HG03025 (cell line): ENCODE results near the gene RNF34.

Experiments
- ATAC-seq: cut with Tn5 transposase; IDR thresholded peaks from one replicate; pipeline ENCODE4 v1.9.1; 2021; ENCODE audit warnings: mild to moderate bottlenecking, moderate library complexity; ENCODE audit not compliant: unreplicated experiment, low FRiP score

RNF34 gene

GRCh38 chr12:121432740-121433480, 33.0 kb downstream of the RNF34 start:
- ATAC-seq = no peak

GRCh38 chr12:121436706-121437105, 36.8 kb downstream of the RNF34 start:
- ATAC-seq = no peak

GRCh38 chr12:121438905-121439304, 39.0 kb downstream of the RNF34 start:
- ATAC-seq = no peak

- ATAC-seq = no peak
Measured at GRCh38 chr12:121439715-121440114, 39.8 kb downstream of the RNF34 start.

- no peak for ATAC-seq
Measured at GRCh38 chr12:121440768-121441167, 40.9 kb downstream of the RNF34 start.

- no peak for ATAC-seq
Measured at GRCh38 chr12:121441555-121441954, 41.6 kb downstream of the RNF34 start.

- no peak for ATAC-seq
Measured at GRCh38 chr12:121442028-121442948, 42.4 kb downstream of the RNF34 start.

- no peak for ATAC-seq
Measured at GRCh38 chr12:121443193-121443870, 43.4 kb downstream of the RNF34 start.

- ATAC-seq = no peak
Measured at GRCh38 chr12:121443911-121444841, 44.3 kb downstream of the RNF34 start.

GRCh38 chr12:121444842-121445202, 44.9 kb downstream of the RNF34 start:
- no peak for ATAC-seq

GRCh38 chr12:121446750-121447149, 46.8 kb downstream of the RNF34 start:
- ATAC-seq = no peak

GRCh38 chr12:121448771-121449315, 48.9 kb downstream of the RNF34 start:
- ATAC-seq = no peak

GRCh38 chr12:121451961-121452339, 52.0 kb downstream of the RNF34 start:
- no peak for ATAC-seq

- ATAC-seq = no peak
Measured at GRCh38 chr12:121452340-121452984, 52.5 kb downstream of the RNF34 start.

- no peak for ATAC-seq
Measured at GRCh38 chr12:121452985-121453360, 53.1 kb downstream of the RNF34 start.

- ATAC-seq = no peak
Measured at GRCh38 chr12:121453629-121454028, 53.7 kb downstream of the RNF34 start.

GRCh38 chr12:121454921-121455320, 55.0 kb downstream of the RNF34 start:
- no peak for ATAC-seq

- no peak for ATAC-seq
Measured at GRCh38 chr12:121455766-121456420, 56.0 kb downstream of the RNF34 start.

GRCh38 chr12:121456551-121456950, 56.6 kb downstream of the RNF34 start:
- no peak for ATAC-seq
